Measurements from ENCODE around the gene LIM2. TPM values are rescaled to one million over a fixed set of nuclear protein-coding genes. Genes with fewer than 3 reads are reported as not detected.

Gene LIM2
- total RNA-seq, 4 donors from 2014 or later, result not detected

DNA sequence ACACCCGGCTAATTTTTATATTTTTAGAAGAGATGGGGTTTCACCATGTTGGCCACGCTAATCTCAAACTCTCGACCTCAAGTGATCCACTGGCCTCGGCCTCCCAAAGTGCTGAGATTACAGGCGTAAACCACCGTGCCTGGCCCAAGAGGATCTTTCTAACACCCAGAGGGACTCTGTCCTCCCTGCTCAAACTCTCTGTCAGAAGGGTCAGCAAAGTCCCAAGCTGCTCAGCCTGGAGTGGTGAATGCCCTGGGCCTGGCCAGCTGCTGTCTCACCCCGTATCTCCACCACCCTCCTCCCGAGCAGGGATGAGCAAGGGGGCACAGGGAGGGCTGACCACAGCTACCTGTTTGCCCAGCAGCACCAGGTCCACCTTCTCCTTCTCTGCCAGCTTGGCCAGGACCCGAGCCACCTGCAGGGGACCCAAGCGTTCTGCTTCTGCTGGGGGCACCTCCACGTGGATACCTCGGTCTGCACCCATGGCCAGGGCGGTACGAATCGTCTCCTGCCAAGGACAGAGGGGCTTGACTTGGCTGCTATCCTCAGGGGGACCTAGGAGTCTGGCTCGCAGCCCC lies 34.9 kb downstream of the LIM2 start:
- Histone ChIP-seq H3K27ac (no peak overlapping the region), H3K9me3 (no peaks in the 10 kb centered on the region), H3K27me3 (no peaks in the 10 kb centered on the region), H3K4me1 (peaks cover 7% of the 10 kb centered on the region), H3K36me3 (peaks cover 39% of the 10 kb centered on the region), H3K4me3 (no peak overlapping the region)
- TF ChIP-seq POLR2AphosphoS5 (IDR thresholded peaks at IDR 0.05) (no peak), POLR2A (IDR thresholded peaks at IDR 0.05) (no peak), EP300 (IDR thresholded peaks at IDR 0.05) (no peak), CTCF (IDR thresholded peaks at IDR 0.05) (no peak)
- DNase-seq (ENCODE audit: low spot score in 2 of 2), result no peak
- WGBS, result 94% methylated on average over 10 of the region's 16 CpGs

DNA sequence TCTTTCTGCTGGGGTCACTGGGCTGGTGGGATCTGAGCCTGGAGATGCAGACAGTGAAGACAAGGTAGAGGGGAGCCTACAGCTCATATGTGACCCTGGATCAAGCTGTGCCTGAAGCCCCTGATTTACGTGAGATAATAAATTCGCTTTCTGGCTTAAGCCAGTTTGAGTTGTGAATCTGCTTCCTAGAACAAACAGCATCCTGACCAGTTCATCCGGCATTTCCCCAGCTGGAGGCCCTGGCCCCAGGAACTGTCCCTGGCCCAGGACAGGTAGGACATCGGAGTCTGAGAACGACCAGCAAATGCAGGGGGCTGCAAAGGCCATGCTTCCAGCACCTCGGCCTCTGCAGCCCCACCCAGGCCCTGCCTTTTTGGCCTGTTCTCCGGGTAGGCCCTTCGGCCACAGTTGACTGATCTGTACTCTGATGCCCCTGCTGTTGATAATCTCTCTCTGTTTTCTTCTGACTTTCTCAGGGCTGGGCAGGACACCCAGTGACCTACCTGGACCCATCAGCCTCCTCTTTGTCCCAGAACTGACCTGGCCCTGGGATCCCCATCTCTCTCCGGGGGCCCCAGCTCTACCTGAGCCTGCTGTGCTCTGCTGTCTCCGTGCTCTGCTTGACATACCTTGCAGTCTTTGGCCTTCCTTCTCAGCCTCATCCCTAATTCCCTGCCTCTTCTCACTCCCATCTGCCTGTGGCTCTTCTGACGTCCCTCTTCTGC lies 36.3 kb downstream of the LIM2 start:
- Histone ChIP-seq H3K36me3 (peaks cover 53% of the 10 kb centered on the region), H3K27me3 (no peaks in the 10 kb centered on the region), H3K4me1 (peaks cover 7% of the 10 kb centered on the region), H3K27ac (no peak overlapping the region), H3K9me3 (no peaks in the 10 kb centered on the region), H3K4me3 (no peak overlapping the region)
- 94% methylated on average over 11 of the region's 11 CpGs for WGBS
- TF ChIP-seq EP300 (IDR thresholded peaks at IDR 0.05), result no peak
- TF ChIP-seq POLR2AphosphoS5 (IDR thresholded peaks at IDR 0.05), result no peak
- TF ChIP-seq CTCF (IDR thresholded peaks at IDR 0.05), result no peak
- no peak for TF ChIP-seq POLR2A (IDR thresholded peaks at IDR 0.05)
- DNase-seq (ENCODE audit: low spot score in 2 of 2), result no peak

GRCh38 chr19:51347209-51347928 lies 40.4 kb downstream of the LIM2 start:
- Histone ChIP-seq H3K4me1 (no peaks in the 10 kb centered on the region), H3K27me3 (no peaks in the 10 kb centered on the region), H3K9me3 (no peaks in the 10 kb centered on the region), H3K27ac (no peak overlapping the region), H3K4me3 (no peak overlapping the region), H3K36me3 (peaks cover 62% of the 10 kb centered on the region)
- 88% methylated on average over 10 of the region's 10 CpGs for WGBS
- TF ChIP-seq CTCF (IDR thresholded peaks at IDR 0.05), result no peak
- TF ChIP-seq POLR2AphosphoS5 (IDR thresholded peaks at IDR 0.05), result no peak
- no peak for TF ChIP-seq EP300 (IDR thresholded peaks at IDR 0.05)
- TF ChIP-seq POLR2A (IDR thresholded peaks at IDR 0.05), result no peak
- DNase-seq (ENCODE audit: low spot score in 2 of 2), result no peak

GRCh38 chr19:51346742-51347141 lies 41.0 kb downstream of the LIM2 start:
- Histone ChIP-seq H3K27ac (no peak overlapping the region), H3K27me3 (no peaks in the 10 kb centered on the region), H3K4me3 (no peak overlapping the region), H3K4me1 (no peaks in the 10 kb centered on the region), H3K36me3 (peaks cover 58% of the 10 kb centered on the region), H3K9me3 (no peaks in the 10 kb centered on the region)
- WGBS, result no CpG with 5 or more reads among the region's 17 CpGs
- no peak for DNase-seq (ENCODE audit: low spot score in 2 of 2)
- no peak for TF ChIP-seq CTCF (IDR thresholded peaks at IDR 0.05)
- TF ChIP-seq POLR2AphosphoS5 (IDR thresholded peaks at IDR 0.05), result no peak
- no peak for TF ChIP-seq POLR2A (IDR thresholded peaks at IDR 0.05)
- TF ChIP-seq EP300 (IDR thresholded peaks at IDR 0.05), result no peak

DNA sequence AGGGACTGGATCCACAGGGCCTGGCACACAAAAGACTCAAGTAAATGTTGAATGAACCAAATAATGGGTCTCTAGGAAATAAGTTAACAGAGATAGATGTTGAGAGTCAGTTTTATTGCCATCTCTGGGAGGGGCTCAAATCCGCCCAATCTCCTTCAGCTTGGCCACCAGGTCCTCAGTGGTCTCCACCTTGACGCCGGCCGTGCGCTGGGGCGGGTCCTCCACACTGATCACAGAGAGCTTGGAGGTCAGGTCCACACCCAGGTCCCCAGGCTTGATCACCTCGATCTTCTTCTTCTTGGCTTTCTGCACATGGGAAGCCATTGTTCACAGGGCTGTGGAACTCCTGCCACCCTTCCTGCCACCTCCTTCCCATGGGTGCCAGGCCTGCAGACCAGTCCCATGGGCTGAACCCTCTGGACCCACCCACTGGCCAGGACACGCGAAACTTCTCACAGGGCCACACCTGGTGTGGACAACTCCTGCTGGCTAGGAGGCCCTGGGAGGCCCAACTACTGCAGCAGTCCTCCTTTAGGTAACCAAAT lies 42.6 kb downstream of the LIM2 start:
- no peak for TF ChIP-seq POLR2AphosphoS5 (IDR thresholded peaks at IDR 0.05)
- TF ChIP-seq CTCF (IDR thresholded peaks at IDR 0.05), result no peak
- no peak for TF ChIP-seq EP300 (IDR thresholded peaks at IDR 0.05)
- TF ChIP-seq POLR2A (IDR thresholded peaks at IDR 0.05), result no peak
- no peak overlapping the region for H3K27ac ChIP-seq
- DNase-seq (ENCODE audit: low spot score in 2 of 2), result no peak
- WGBS, result 83% methylated on average over 1 of the region's 9 CpGs
- H3K36me3 ChIP-seq, result peaks cover 42% of the 10 kb centered on the region
- peaks cover 3% of the 10 kb centered on the region for H3K4me1 ChIP-seq
- no peaks in the 10 kb centered on the region for H3K27me3 ChIP-seq
- H3K9me3 ChIP-seq, result no peaks in the 10 kb centered on the region
- no peak overlapping the region for H3K4me3 ChIP-seq

Data from suprapubic skin (tissue), 4 donors.